Activated CD4-positive, alpha-beta T cell treated with anti-CD3 and anti-CD28 coated beads, Interleukin-2, amount 10 ng/mL, durations not matched to agents 24 days and 14 days (primary cell): Measurements from ENCODE around the gene LPP. TPM values are rescaled to one million over a fixed set of nuclear protein-coding genes. Genes with fewer than 3 reads are reported as not detected.

Experiments
- DNase-seq: peaks from one replicate; pipeline ENCODE4 v3.0.0; 2022
- H3K27ac Mint-ChIP-seq: one replicate; pipeline ENCODE4 v1.8.0; 2022; ENCODE audit warnings: mild to moderate bottlenecking, mixed read lengths
- H3K27me3 Mint-ChIP-seq: one replicate; pipeline ENCODE4 v1.8.0; 2022; ENCODE audit warnings: mixed read lengths
- H3K36me3 Mint-ChIP-seq: one replicate; pipeline ENCODE4 v1.8.0; 2022; ENCODE audit warnings: low read depth, mild to moderate bottlenecking, mixed read lengths
- H3K4me1 Mint-ChIP-seq: one replicate; pipeline ENCODE4 v1.8.0; 2021; ENCODE audit warnings: mixed read lengths
- H3K4me3 Mint-ChIP-seq: one replicate; pipeline ENCODE4 v1.8.0; 2022; ENCODE audit warnings: mild to moderate bottlenecking, moderate library complexity, mixed read lengths
- H3K9me3 Mint-ChIP-seq: one replicate; pipeline ENCODE4 v1.8.0; 2021; ENCODE audit warnings: mixed read lengths
- intact Hi-C: fragments of 100-400 bp; cut with micrococcal nuclease; formaldehyde crosslinking; loops from one replicate; pipeline ENCODE4 v1.15.1; 2023
- total RNA-seq: library from RNA; stranded (reverse); gene quantifications from 2 replicates; pipeline ENCODE4 v1.2.3, GENCODE V29; 2022

Gene LPP
- total RNA-seq, 1 donor from 2014 or later, result 41.4 TPM

GRCh38 chr3:188656196-188656982 lies 502.4 kb downstream of the LPP start:
- Mint-ChIP-seq H3K4me1 (no peaks in the 10 kb centered on the region), H3K27ac (no peak overlapping the region), H3K27me3 (no peaks in the 10 kb centered on the region), H3K9me3 (peaks cover 11% of the 10 kb centered on the region), H3K36me3 (peaks cover 3% of the 10 kb centered on the region), H3K4me3 (no peak overlapping the region)
- no peak for DNase-seq
- intact Hi-C loops, result no loop called here

DNA sequence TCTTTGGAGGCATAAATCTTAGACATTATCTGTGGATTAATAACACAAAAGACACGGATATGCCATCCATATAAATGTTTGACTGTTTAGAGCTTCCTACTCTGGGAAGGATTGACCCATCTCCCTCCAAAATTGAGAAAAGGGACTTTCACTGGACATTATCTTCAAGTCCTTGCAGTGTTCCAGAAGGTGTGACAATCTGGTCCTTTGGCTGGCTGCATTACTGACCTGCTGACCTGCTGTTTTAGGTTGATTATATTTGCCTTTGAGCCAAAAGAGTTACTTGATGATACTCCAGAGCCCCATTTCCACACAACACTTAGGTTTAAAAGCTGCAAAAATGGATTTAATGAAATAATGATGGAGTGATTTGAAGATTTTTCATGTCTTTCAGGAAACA lies 504.6 kb downstream of the LPP start:
- Mint-ChIP-seq H3K27ac (no peak overlapping the region), H3K36me3 (no peaks in the 10 kb centered on the region), H3K9me3 (peaks cover 4% of the 10 kb centered on the region), H3K4me1 (no peaks in the 10 kb centered on the region), H3K4me3 (no peak overlapping the region), H3K27me3 (no peaks in the 10 kb centered on the region)
- intact Hi-C loops, result no loop called here
- DNase-seq, result no peak

- Mint-ChIP-seq H3K9me3 (no peaks in the 10 kb centered on the region), H3K36me3 (no peaks in the 10 kb centered on the region), H3K27me3 (no peaks in the 10 kb centered on the region), H3K4me3 (no peak overlapping the region), H3K27ac (no peak overlapping the region), H3K4me1 (peaks cover 2% of the 10 kb centered on the region)
- intact Hi-C loops, result no loop called here
- DNase-seq, result no peak
Observed at GRCh38 chr3:188659449-188660090, 505.6 kb downstream of the LPP start.

DNA sequence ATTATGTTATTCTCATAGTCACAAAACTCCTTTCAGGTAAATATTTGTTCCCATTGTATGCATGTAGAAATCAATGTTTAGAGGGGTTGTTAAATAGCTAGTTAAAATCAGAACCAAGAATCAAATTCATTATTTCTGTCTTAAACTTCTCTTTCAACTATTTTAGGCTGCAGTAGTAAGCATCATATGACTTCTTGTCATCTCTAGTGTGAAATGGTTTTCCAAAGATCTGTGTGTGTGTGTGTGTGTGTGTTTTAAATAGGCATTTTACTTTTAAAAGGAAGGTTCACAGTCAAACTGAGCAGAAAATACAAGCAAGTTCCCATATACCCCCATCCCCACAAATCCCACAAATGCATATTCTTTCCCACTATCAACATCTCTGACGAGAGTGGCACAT lies 506.5 kb downstream of the LPP start:
- no peaks in the 10 kb centered on the region for H3K27me3 Mint-ChIP-seq
- no peak overlapping the region for H3K27ac Mint-ChIP-seq
- no peaks in the 10 kb centered on the region for H3K9me3 Mint-ChIP-seq
- no peak overlapping the region for H3K4me3 Mint-ChIP-seq
- H3K36me3 Mint-ChIP-seq, result no peaks in the 10 kb centered on the region
- H3K4me1 Mint-ChIP-seq, result peaks cover 2% of the 10 kb centered on the region
- intact Hi-C loops, result no loop called here
- DNase-seq, result no peak

GRCh38 chr3:188661806-188662205 lies 507.8 kb downstream of the LPP start:
- H3K27ac Mint-ChIP-seq, result no peak overlapping the region
- intact Hi-C loops, result no loop called here
- H3K27me3 Mint-ChIP-seq, result no peaks in the 10 kb centered on the region
- DNase-seq, result no peak
- no peaks in the 10 kb centered on the region for H3K9me3 Mint-ChIP-seq
- peaks cover 2% of the 10 kb centered on the region for H3K4me1 Mint-ChIP-seq
- no peaks in the 10 kb centered on the region for H3K36me3 Mint-ChIP-seq
- H3K4me3 Mint-ChIP-seq, result no peak overlapping the region

GRCh38 chr3:188662214-188662613 lies 508.3 kb downstream of the LPP start:
- H3K9me3 Mint-ChIP-seq, result no peaks in the 10 kb centered on the region
- no peak overlapping the region for H3K27ac Mint-ChIP-seq
- intact Hi-C loops, result no loop called here
- no peak for DNase-seq
- no peaks in the 10 kb centered on the region for H3K36me3 Mint-ChIP-seq
- no peak overlapping the region for H3K4me3 Mint-ChIP-seq
- H3K27me3 Mint-ChIP-seq, result no peaks in the 10 kb centered on the region
- peaks cover 2% of the 10 kb centered on the region for H3K4me1 Mint-ChIP-seq

DNA sequence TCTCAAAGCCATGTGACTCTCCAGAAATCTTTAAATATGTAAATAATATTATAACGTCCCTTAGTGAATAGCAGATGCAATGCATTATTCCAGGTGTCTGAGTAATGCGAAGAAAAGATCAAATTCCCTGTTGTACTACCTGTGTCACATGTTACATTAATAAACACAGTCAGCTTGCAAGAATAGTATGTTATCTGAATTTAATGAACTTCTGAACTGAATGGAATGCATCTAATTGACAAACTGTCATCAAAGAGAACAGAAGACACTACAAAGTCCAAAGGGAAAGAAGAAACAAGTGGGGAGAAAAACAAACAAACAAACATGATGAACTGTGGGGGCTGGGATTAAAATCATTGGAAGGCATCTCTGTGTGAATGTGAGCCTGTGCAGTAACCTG lies 508.8 kb downstream of the LPP start:
- Mint-ChIP-seq H3K27me3 (no peaks in the 10 kb centered on the region), H3K36me3 (no peaks in the 10 kb centered on the region), H3K27ac (no peak overlapping the region), H3K9me3 (no peaks in the 10 kb centered on the region), H3K4me3 (no peak overlapping the region), H3K4me1 (peaks cover 8% of the 10 kb centered on the region)
- DNase-seq, result no peak
- intact Hi-C loops, result no loop called here

- no peak for DNase-seq
- no peak overlapping the region for H3K4me3 Mint-ChIP-seq
- H3K27ac Mint-ChIP-seq, result no peak overlapping the region
- no peaks in the 10 kb centered on the region for H3K27me3 Mint-ChIP-seq
- peaks cover 2% of the 10 kb centered on the region for H3K9me3 Mint-ChIP-seq
- peaks cover under 1% of the 10 kb centered on the region for H3K36me3 Mint-ChIP-seq
- peaks cover 10% of the 10 kb centered on the region for H3K4me1 Mint-ChIP-seq
- intact Hi-C loops, result no loop called here
Observed at GRCh38 chr3:188663839-188664238, 509.9 kb downstream of the LPP start.

GRCh38 chr3:188664795-188665194 lies 510.8 kb downstream of the LPP start:
- H3K4me3 Mint-ChIP-seq, result no peak overlapping the region
- peak; percentile 62 for DNase-seq
- peaks cover 12% of the 10 kb centered on the region for H3K4me1 Mint-ChIP-seq
- H3K27ac Mint-ChIP-seq, result no peak overlapping the region
- peaks cover 6% of the 10 kb centered on the region for H3K9me3 Mint-ChIP-seq
- no peaks in the 10 kb centered on the region for H3K27me3 Mint-ChIP-seq
- peaks cover 6% of the 10 kb centered on the region for H3K36me3 Mint-ChIP-seq
- intact Hi-C loops, result no loop called here

DNA sequence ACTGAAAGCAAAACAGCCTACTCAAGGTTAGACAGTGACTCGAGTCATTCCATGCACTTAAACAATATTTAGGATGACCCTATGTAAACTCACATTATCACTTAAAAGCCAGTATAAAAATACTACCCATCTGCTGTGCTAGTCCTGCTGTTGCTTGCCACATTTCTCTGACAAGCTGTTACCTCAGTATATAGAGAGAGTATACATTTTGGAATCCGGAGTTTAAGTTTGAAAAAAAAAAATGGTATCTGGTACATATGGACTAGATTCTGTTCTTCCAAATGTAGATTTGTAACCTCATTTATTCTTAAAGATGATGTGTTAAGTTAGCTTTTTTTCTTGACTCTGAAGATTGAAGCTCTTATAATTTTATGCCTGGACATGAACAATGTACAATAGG lies 514.0 kb downstream of the LPP start:
- intact Hi-C loops, result no loop called here
- H3K4me3 Mint-ChIP-seq, result no peak overlapping the region
- H3K4me1 Mint-ChIP-seq, result peaks cover 18% of the 10 kb centered on the region
- peak overlapping the region; percentile 4 for H3K27ac Mint-ChIP-seq
- DNase-seq, result no peak
- H3K9me3 Mint-ChIP-seq, result peaks cover 6% of the 10 kb centered on the region
- H3K36me3 Mint-ChIP-seq, result peaks cover 6% of the 10 kb centered on the region
- no peaks in the 10 kb centered on the region for H3K27me3 Mint-ChIP-seq

- Mint-ChIP-seq H3K4me3 (no peak overlapping the region), H3K27ac (no peak overlapping the region), H3K4me1 (peaks cover 16% of the 10 kb centered on the region), H3K9me3 (peaks cover 6% of the 10 kb centered on the region), H3K36me3 (peaks cover 6% of the 10 kb centered on the region), H3K27me3 (no peaks in the 10 kb centered on the region)
- intact Hi-C loops, result no loop called here
- DNase-seq, result no peak
Observed at GRCh38 chr3:188670446-188670845, 516.5 kb downstream of the LPP start.

- Mint-ChIP-seq H3K27me3 (no peaks in the 10 kb centered on the region), H3K4me3 (no peak overlapping the region), H3K4me1 (peaks cover 16% of the 10 kb centered on the region), H3K27ac (peak overlapping the region; percentile 4), H3K9me3 (peaks cover 6% of the 10 kb centered on the region), H3K36me3 (peaks cover 6% of the 10 kb centered on the region)
- no peak for DNase-seq
- intact Hi-C loops, result no loop called here
Observed at GRCh38 chr3:188671971-188672370, 518.0 kb downstream of the LPP start.

- Mint-ChIP-seq H3K9me3 (peaks cover 10% of the 10 kb centered on the region), H3K36me3 (peaks cover 6% of the 10 kb centered on the region)
- intact Hi-C loops, result no loop called here
Observed at GRCh38 chr3:188672840-188673239, 518.9 kb downstream of the LPP start.

GRCh38 chr3:188673646-188674186 lies 519.8 kb downstream of the LPP start:
- H3K4me1 Mint-ChIP-seq, result peaks cover 10% of the 10 kb centered on the region

More at GRCh38 chr3:188672840-188673239, 518.9 kb downstream of the LPP start:
- Mint-ChIP-seq H3K27ac (no peak overlapping the region), H3K4me1 (peaks cover 11% of the 10 kb centered on the region), H3K27me3 (no peaks in the 10 kb centered on the region), H3K4me3 (no peak overlapping the region)
- DNase-seq, result no peak

More at GRCh38 chr3:188673646-188674186, 519.8 kb downstream of the LPP start:
- no peak overlapping the region for H3K27ac Mint-ChIP-seq
- peaks cover 6% of the 10 kb centered on the region for H3K36me3 Mint-ChIP-seq
- intact Hi-C loops, result no loop called here
- no peaks in the 10 kb centered on the region for H3K27me3 Mint-ChIP-seq
- H3K9me3 Mint-ChIP-seq, result peaks cover 10% of the 10 kb centered on the region
- no peak overlapping the region for H3K4me3 Mint-ChIP-seq
- DNase-seq, result no peak
